Measurements from ENCODE around the gene HMG20A.

HMG20A gene

GRCh38 chr15:77516786-77517185 is 96.1 kb downstream of the HMG20A start:
- Histone ChIP-seq H3K36me3 (ENCODE audit: insufficient read depth, low read length) (no peaks in the 10 kb centered on the region), H3K9me3 (ENCODE audit: low read length) (no peaks in the 10 kb centered on the region), H3K27me3 (ENCODE audit: insufficient read depth, low read length) (no peaks in the 10 kb centered on the region), H3K4me1 (ENCODE audit: insufficient read depth, low read length) (peaks cover 3% of the 10 kb centered on the region), H2AFZ (ENCODE audit: low read depth, low read length) (no peak overlapping the region), H3K4me3 (ENCODE audit: low read length) (no peak overlapping the region)

DNA sequence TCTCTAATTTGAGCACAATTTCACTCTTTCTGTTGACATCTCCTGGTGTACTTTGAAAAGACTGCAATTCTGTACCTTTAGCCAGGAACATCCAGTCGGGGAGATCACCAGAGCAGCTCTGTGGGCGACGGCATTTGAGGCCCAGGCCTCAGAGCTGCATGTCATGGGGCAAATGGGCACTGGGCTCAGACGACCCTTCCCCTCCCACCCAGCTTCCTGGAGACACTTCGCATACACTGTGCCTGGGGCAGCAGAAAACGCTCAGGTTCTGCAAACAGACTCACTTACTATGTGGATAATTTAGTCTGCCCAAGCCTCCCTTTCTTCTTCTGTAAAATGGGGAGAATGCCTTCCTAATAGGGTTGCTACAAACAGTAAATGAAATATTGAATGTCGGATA is 96.9 kb downstream of the HMG20A start:
- peaks cover 3% of the 10 kb centered on the region for H3K4me1 ChIP-seq (ENCODE audit: insufficient read depth, low read length)
- H3K4me3 ChIP-seq (ENCODE audit: low read length): no peak overlapping the region
- no peak overlapping the region for H2AFZ ChIP-seq (ENCODE audit: low read depth, low read length)
- H3K9me3 ChIP-seq (ENCODE audit: low read length): no peaks in the 10 kb centered on the region
- H3K27me3 ChIP-seq (ENCODE audit: insufficient read depth, low read length): no peaks in the 10 kb centered on the region
- H3K36me3 ChIP-seq (ENCODE audit: insufficient read depth, low read length): no peaks in the 10 kb centered on the region

DNA sequence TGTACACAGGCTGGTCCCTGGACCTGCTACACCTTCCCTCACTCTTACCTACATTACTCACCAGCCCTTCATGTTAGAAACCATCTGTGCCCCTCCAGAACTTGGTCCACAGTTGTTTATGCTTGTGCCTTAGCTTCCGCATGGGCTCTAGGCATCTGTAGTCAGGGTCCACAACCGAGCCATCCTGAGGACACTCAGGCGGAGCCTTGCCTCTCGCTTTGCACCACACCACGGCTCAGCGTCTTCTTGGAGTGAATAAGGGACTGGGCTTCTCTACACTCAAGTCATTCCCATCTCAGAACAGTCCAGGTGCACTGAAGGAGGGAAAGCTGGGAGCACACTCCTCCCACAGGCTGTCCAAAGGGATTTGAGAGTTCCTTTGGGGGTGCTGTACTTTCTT is 97.8 kb downstream of the HMG20A start:
- Histone ChIP-seq H2AFZ (ENCODE audit: low read depth, low read length) (no peak overlapping the region), H3K9me3 (ENCODE audit: low read length) (no peaks in the 10 kb centered on the region), H3K36me3 (ENCODE audit: insufficient read depth, low read length) (no peaks in the 10 kb centered on the region), H3K4me1 (ENCODE audit: insufficient read depth, low read length) (peaks cover 3% of the 10 kb centered on the region), H3K27me3 (ENCODE audit: insufficient read depth, low read length) (no peaks in the 10 kb centered on the region), H3K4me3 (ENCODE audit: low read length) (no peak overlapping the region)

- H2AFZ ChIP-seq (ENCODE audit: low read depth, low read length): no peak overlapping the region
- no peaks in the 10 kb centered on the region for H3K27me3 ChIP-seq (ENCODE audit: insufficient read depth, low read length)
- H3K4me3 ChIP-seq (ENCODE audit: low read length): no peak overlapping the region
- H3K4me1 ChIP-seq (ENCODE audit: insufficient read depth, low read length): peaks cover 3% of the 10 kb centered on the region
- no peaks in the 10 kb centered on the region for H3K36me3 ChIP-seq (ENCODE audit: insufficient read depth, low read length)
- no peaks in the 10 kb centered on the region for H3K9me3 ChIP-seq (ENCODE audit: low read length)
These were observed 98.9 kb downstream of the HMG20A start for GRCh38 chr15:77519540-77519939.

- no peaks in the 10 kb centered on the region for H3K9me3 ChIP-seq (ENCODE audit: low read length)
- H3K27me3 ChIP-seq (ENCODE audit: insufficient read depth, low read length): no peaks in the 10 kb centered on the region
- no peak overlapping the region for H3K4me3 ChIP-seq (ENCODE audit: low read length)
- no peaks in the 10 kb centered on the region for H3K36me3 ChIP-seq (ENCODE audit: insufficient read depth, low read length)
- H2AFZ ChIP-seq (ENCODE audit: low read depth, low read length): no peak overlapping the region
- H3K4me1 ChIP-seq (ENCODE audit: insufficient read depth, low read length): peaks cover 3% of the 10 kb centered on the region
These were observed 100.5 kb downstream of the HMG20A start for GRCh38 chr15:77521206-77521605.

- Histone ChIP-seq H3K27me3 (ENCODE audit: insufficient read depth, low read length) (no peaks in the 10 kb centered on the region), H3K9me3 (ENCODE audit: low read length) (no peaks in the 10 kb centered on the region), H3K4me1 (ENCODE audit: insufficient read depth, low read length) (peaks cover 31% of the 10 kb centered on the region), H3K36me3 (ENCODE audit: insufficient read depth, low read length) (no peaks in the 10 kb centered on the region), H3K4me3 (ENCODE audit: low read length) (no peak overlapping the region), H2AFZ (ENCODE audit: low read depth, low read length) (no peak overlapping the region)
These were observed 104.7 kb downstream of the HMG20A start for GRCh38 chr15:77525400-77525811.

DNA sequence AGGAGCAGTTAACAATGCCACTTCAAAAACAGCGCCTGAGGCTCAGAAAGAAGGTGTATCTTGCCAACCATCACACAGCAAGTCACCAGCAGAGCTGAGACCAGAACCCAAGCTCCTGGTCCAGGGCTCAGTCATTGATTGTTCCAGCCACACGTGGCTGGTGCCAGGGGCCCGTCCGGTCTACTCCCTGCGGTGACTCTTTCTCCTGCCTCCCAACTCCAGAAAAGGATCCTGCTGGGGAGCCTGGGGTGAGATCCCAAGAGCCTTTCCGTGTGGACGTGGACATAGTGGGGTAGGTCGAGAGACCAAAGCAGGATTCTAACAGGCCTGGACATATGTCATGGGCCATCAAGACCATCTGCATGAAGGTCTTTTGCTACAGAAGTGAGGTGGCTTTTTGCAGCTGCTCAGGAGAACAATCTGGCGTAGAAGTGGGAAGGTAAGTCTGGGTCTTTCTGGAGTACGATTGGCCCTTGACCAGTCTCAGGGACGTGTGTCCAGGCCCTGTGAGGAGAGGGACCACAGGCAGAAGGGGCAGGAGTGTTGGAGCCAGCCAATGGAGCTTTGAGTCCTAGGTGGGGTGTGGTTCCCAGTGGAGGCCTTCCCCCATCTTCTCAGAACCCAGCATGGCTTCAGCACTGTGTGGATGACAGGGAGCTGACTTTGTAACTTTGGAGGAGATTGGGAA is 105.4 kb downstream of the HMG20A start:
- Histone ChIP-seq H3K27me3 (ENCODE audit: insufficient read depth, low read length) (no peaks in the 10 kb centered on the region), H3K4me1 (ENCODE audit: insufficient read depth, low read length) (peaks cover 31% of the 10 kb centered on the region), H3K36me3 (ENCODE audit: insufficient read depth, low read length) (no peaks in the 10 kb centered on the region), H3K9me3 (ENCODE audit: low read length) (no peaks in the 10 kb centered on the region), H3K4me3 (ENCODE audit: low read length) (no peak overlapping the region), H2AFZ (ENCODE audit: low read depth, low read length) (no peak overlapping the region)

DNA sequence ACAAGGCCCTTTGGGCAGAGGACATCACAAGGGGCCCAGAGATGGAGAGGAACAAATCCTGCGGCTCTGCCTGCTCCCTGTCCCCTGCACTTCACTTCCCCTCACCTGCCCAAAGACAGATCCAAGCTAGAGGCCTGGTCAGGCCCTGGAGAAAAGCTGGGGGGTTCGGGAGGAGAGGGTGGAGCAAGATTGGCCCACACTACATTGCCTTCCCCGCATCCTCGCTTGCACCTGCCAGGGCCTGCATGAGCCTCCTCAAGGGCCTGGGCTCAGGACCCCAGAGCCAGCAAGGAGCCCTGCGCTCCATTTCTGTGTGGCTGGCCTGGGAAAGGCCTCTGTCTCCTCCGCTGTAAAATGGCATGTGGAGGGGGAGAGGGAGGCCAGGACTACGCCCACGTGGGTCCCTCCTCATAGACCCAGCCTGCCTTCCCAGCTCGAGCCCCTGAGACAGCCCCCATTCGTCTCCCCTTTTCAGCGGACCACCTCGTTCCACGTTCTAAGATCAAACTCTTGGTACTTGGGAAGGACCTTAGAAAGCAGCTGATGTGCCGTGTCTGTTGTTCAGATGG is 106.0 kb downstream of the HMG20A start:
- H3K36me3 ChIP-seq (ENCODE audit: insufficient read depth, low read length): no peaks in the 10 kb centered on the region
- peaks cover 31% of the 10 kb centered on the region for H3K4me1 ChIP-seq (ENCODE audit: insufficient read depth, low read length)
- no peak overlapping the region for H3K4me3 ChIP-seq (ENCODE audit: low read length)
- H2AFZ ChIP-seq (ENCODE audit: low read depth, low read length): peak overlapping the region; percentile 27
- no peaks in the 10 kb centered on the region for H3K27me3 ChIP-seq (ENCODE audit: insufficient read depth, low read length)
- H3K9me3 ChIP-seq (ENCODE audit: low read length): no peaks in the 10 kb centered on the region

- no peaks in the 10 kb centered on the region for H3K36me3 ChIP-seq (ENCODE audit: insufficient read depth, low read length)
- peak overlapping the region; percentile 27 for H2AFZ ChIP-seq (ENCODE audit: low read depth, low read length)
- no peak overlapping the region for H3K4me3 ChIP-seq (ENCODE audit: low read length)
- H3K9me3 ChIP-seq (ENCODE audit: low read length): no peaks in the 10 kb centered on the region
- H3K27me3 ChIP-seq (ENCODE audit: insufficient read depth, low read length): no peaks in the 10 kb centered on the region
- H3K4me1 ChIP-seq (ENCODE audit: insufficient read depth, low read length): peaks cover 31% of the 10 kb centered on the region
These were observed 106.6 kb downstream of the HMG20A start for GRCh38 chr15:77527164-77527778.

- H3K9me3 ChIP-seq (ENCODE audit: low read length): no peaks in the 10 kb centered on the region
These were observed 107.1 kb downstream of the HMG20A start for GRCh38 chr15:77527831-77528231.

GRCh38 chr15:77528290-77528967 is 107.7 kb downstream of the HMG20A start:
- no peak overlapping the region for H2AFZ ChIP-seq (ENCODE audit: low read depth, low read length)

More at GRCh38 chr15:77527831-77528231, 107.1 kb downstream of the HMG20A start:
- Histone ChIP-seq H3K36me3 (ENCODE audit: insufficient read depth, low read length) (no peaks in the 10 kb centered on the region), H2AFZ (ENCODE audit: low read depth, low read length) (peak overlapping the region; percentile 27), H3K4me1 (ENCODE audit: insufficient read depth, low read length) (peaks cover 33% of the 10 kb centered on the region), H3K4me3 (ENCODE audit: low read length) (no peak overlapping the region), H3K27me3 (ENCODE audit: insufficient read depth, low read length) (no peaks in the 10 kb centered on the region)

GRCh38 chr15:77528968-77529319 is 108.3 kb downstream of the HMG20A start:
- Histone ChIP-seq H3K36me3 (ENCODE audit: insufficient read depth, low read length) (no peaks in the 10 kb centered on the region), H2AFZ (ENCODE audit: low read depth, low read length) (no peak overlapping the region), H3K27me3 (ENCODE audit: insufficient read depth, low read length) (no peaks in the 10 kb centered on the region), H3K9me3 (ENCODE audit: low read length) (no peaks in the 10 kb centered on the region), H3K4me1 (ENCODE audit: insufficient read depth, low read length) (peaks cover 43% of the 10 kb centered on the region), H3K4me3 (ENCODE audit: low read length) (no peak overlapping the region)

More at GRCh38 chr15:77528290-77528967, 107.7 kb downstream of the HMG20A start:
- Histone ChIP-seq H3K9me3 (ENCODE audit: low read length) (no peaks in the 10 kb centered on the region), H3K27me3 (ENCODE audit: insufficient read depth, low read length) (no peaks in the 10 kb centered on the region), H3K36me3 (ENCODE audit: insufficient read depth, low read length) (no peaks in the 10 kb centered on the region), H3K4me3 (ENCODE audit: low read length) (no peak overlapping the region), H3K4me1 (ENCODE audit: insufficient read depth, low read length) (peaks cover 39% of the 10 kb centered on the region)

Data from neuron (in vitro differentiated cells).